DOHH2 (cell line): ENCODE measurements around the gene LRCH1.

Source experiments
- H3F3A ChIP-seq: fragments of 200-600 bp; sonication (generic), shearing (Covaris generic); 2 replicates; pipeline ENCODE4 v1.6.0; 2016; ENCODE audit warnings: antibody characterized with exemption, mild to moderate bottlenecking; ENCODE audit not compliant: control insufficient read depth, insufficient read depth
- H3K27ac ChIP-seq: fragments of 200-600 bp; sonication (generic); 2 replicates; pipeline ENCODE4 v1.5.1; 2014; ENCODE audit warnings: low read depth, mild to moderate bottlenecking, low read length, moderate library complexity
- H3K27me3 ChIP-seq: fragments of 200-600 bp; sonication (generic); 2 replicates; pipeline ENCODE4 v1.6.1; 2014; ENCODE audit warnings: mild to moderate bottlenecking, low read length, mixed read lengths; ENCODE audit not compliant: control insufficient read depth
- H3K36me3 ChIP-seq: fragments of 200-600 bp; sonication (generic); 2 replicates; pipeline ENCODE4 v1.6.1; 2014; ENCODE audit warnings: mild to moderate bottlenecking, low read length, moderate library complexity, mixed read lengths; ENCODE audit not compliant: control insufficient read depth
- H3K4me1 ChIP-seq: fragments of 200-600 bp; sonication (generic); 2 replicates; pipeline ENCODE4 v1.6.1; 2014; ENCODE audit warnings: mild to moderate bottlenecking, low read length, mixed read lengths; ENCODE audit not compliant: control insufficient read depth
- H3K4me2 ChIP-seq: fragments of 200-600 bp; sonication (generic); 2 replicates; pipeline ENCODE4 v1.6.0; 2014; ENCODE audit warnings: mild to moderate bottlenecking, low read length, moderate library complexity
- H3K4me3 ChIP-seq: fragments of 200-600 bp; sonication (generic); 2 replicates; pipeline ENCODE4 v1.5.1; 2014; ENCODE audit warnings: mild to moderate bottlenecking, low read length, mixed read lengths
- H3K79me2 ChIP-seq: fragments of 200-600 bp; sonication (generic); 2 replicates; pipeline ENCODE4 v1.6.1; 2014; ENCODE audit warnings: mild to moderate bottlenecking, low read length, mixed read lengths; ENCODE audit not compliant: control insufficient read depth
- H3K9me2 ChIP-seq: fragments of 200-600 bp; sonication (generic); replicated peaks from 2 replicates; pipeline ENCODE4 v1.6.1; 2014; ENCODE audit warnings: mild to moderate bottlenecking, low read length, mixed read lengths; ENCODE audit not compliant: control insufficient read depth
- H3K9me3 ChIP-seq: fragments of 200-600 bp; sonication (generic); 2 replicates; pipeline ENCODE4 v1.6.1; 2014; ENCODE audit warnings: antibody characterized with exemption, low read length, mixed read lengths; ENCODE audit not compliant: control insufficient read depth, insufficient read depth
- H4K20me1 ChIP-seq: fragments of 200-600 bp; sonication (generic); 2 replicates; pipeline ENCODE4 v1.6.0; 2014; ENCODE audit warnings: low read depth, mild to moderate bottlenecking, antibody characterized with exemption, low read length, moderate library complexity; ENCODE audit not compliant: control insufficient read depth, insufficient read depth
- EZH2phosphoT487 ChIP-seq: fragments of 200-600 bp; sonication (generic); IDR thresholded peaks from 2 replicates; pipeline ENCODE4 v1.6.1; 2017; ENCODE audit warnings: borderline replicate concordance, mild to moderate bottlenecking, antibody characterized with exemption, low read length, moderate library complexity, mixed read lengths
- TF ChIP-seq, protein P1 (sequence below): fragments of 200-600 bp; sonication (generic); IDR thresholded peaks from one replicate; pipeline ENCODE4 v1.5.1; 2014; ENCODE audit warnings: antibody characterized with exemption, mild to moderate bottlenecking, low read depth, low read length; ENCODE audit not compliant: poor library complexity, severe bottlenecking

LRCH1 gene

DNA sequence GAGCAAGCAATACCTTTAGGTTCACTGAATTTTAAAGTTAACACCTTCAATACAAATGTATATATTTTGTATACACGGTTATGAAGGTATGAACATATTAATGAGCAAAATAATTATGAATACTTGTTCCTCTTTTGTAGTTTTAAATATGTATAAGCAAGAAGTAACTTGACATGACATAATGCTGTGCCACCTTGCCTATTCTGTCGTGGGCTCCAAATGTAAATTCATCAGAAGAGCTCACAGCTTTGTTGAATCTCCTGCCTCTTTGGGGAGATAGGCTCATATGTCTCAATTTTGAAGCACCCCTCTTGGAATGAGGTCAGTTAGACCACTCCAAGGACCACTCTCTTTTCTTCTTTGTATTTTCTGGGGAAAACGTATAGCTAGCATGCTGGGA is 59.3 kb downstream of the LRCH1 start:
- H3K79me2 ChIP-seq: peaks cover 89% of the 10 kb centered on the region
- TF ChIP-seq EZH2phosphoT487: no peak
- TF ChIP-seq, protein P1, sequence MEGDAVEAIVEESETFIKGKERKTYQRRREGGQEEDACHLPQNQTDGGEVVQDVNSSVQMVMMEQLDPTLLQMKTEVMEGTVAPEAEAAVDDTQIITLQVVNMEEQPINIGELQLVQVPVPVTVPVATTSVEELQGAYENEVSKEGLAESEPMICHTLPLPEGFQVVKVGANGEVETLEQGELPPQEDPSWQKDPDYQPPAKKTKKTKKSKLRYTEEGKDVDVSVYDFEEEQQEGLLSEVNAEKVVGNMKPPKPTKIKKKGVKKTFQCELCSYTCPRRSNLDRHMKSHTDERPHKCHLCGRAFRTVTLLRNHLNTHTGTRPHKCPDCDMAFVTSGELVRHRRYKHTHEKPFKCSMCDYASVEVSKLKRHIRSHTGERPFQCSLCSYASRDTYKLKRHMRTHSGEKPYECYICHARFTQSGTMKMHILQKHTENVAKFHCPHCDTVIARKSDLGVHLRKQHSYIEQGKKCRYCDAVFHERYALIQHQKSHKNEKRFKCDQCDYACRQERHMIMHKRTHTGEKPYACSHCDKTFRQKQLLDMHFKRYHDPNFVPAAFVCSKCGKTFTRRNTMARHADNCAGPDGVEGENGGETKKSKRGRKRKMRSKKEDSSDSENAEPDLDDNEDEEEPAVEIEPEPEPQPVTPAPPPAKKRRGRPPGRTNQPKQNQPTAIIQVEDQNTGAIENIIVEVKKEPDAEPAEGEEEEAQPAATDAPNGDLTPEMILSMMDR: no peak

DNA sequence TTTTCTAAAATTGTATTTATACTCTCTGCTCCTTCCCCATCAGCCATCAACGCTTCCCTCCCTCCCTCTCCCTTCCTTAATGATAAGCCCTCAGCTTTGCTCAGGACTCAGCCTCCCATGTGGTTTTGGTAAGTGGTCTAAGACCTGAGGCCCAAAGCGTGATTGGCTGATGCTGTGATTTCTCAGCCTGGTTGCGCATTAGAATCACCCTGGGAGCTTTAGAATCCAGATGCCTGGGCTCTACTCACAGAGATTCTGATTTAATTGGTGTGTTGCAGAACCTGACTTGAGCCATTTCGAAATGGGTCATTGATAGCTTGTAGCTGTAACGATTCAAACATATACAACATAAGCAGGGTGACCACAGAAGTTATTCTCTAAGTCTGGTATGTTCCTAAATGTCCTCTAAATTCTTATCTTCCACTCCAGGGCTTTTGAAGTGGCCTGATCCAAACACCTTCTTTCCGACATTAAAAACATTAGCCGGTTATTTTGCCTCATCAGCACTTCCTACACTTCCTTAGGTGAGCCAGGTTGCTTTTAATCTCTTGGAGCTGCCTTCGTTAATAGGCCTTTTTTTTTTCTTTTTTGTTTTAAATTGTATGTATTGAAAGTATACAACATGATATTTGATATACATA is 60.6 kb downstream of the LRCH1 start:
- no peaks in the 10 kb centered on the region for H3F3A ChIP-seq
- H4K20me1 ChIP-seq: peaks cover 11% of the 10 kb centered on the region; the same call in 1 of the 2 replicates
- H3K36me3 ChIP-seq: no peaks in the 10 kb centered on the region
- no peak overlapping the region for H3K4me2 ChIP-seq
- no peaks in the 10 kb centered on the region for H3K9me3 ChIP-seq
- TF ChIP-seq, protein P1: no peak
- no peak for TF ChIP-seq EZH2phosphoT487
- H3K79me2 ChIP-seq: peaks cover 90% of the 10 kb centered on the region
- H3K4me3 ChIP-seq: no peak overlapping the region
- peaks cover 54% of the 10 kb centered on the region for H3K4me1 ChIP-seq
- H3K9me2 ChIP-seq: no peaks in the 10 kb centered on the region
- H3K27ac ChIP-seq: no peak overlapping the region
- H3K27me3 ChIP-seq: no peaks in the 10 kb centered on the region

More for the DNA sequence above, 59.3 kb downstream of the LRCH1 start:
- Histone ChIP-seq H3K4me2 (peak overlapping the region; percentile 20), H3K9me3 (no peaks in the 10 kb centered on the region), H3K27ac (no peak overlapping the region), H3K4me3 (no peak overlapping the region), H3K36me3 (no peaks in the 10 kb centered on the region), H4K20me1 (peaks cover 9% of the 10 kb centered on the region; the same call in 1 of the 2 replicates), H3K27me3 (no peaks in the 10 kb centered on the region), H3K9me2 (no peaks in the 10 kb centered on the region), H3F3A (no peaks in the 10 kb centered on the region), H3K4me1 (peaks cover 54% of the 10 kb centered on the region)

DNA sequence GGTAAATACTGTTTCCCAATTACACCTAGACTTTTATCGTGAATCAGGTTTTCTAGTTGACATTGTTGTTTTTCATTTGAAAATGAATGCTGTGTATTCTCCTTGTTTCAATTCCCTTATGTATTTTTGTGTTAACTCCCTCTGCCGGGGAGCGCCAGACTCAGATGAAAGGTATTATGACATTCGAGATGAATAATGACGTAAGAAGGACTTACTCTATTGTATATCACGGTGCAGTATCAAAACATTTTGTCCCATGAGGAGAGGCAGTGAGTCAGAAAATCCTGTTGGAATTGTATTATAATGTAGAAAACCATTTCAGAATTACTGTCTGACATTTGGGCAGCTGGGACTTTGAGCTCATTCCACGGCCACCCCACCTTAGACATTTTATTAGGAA is 61.6 kb downstream of the LRCH1 start:
- peaks cover 54% of the 10 kb centered on the region for H3K4me1 ChIP-seq

More for the DNA sequence above, 61.6 kb downstream of the LRCH1 start:
- peaks cover 90% of the 10 kb centered on the region for H3K79me2 ChIP-seq
- no peak for TF ChIP-seq EZH2phosphoT487
- TF ChIP-seq, protein P1: no peak
- no peak overlapping the region for H3K4me2 ChIP-seq
- H3K4me3 ChIP-seq: no peak overlapping the region
- no peak overlapping the region for H3K27ac ChIP-seq
- no peaks in the 10 kb centered on the region for H3K27me3 ChIP-seq
- H3K36me3 ChIP-seq: no peaks in the 10 kb centered on the region
- no peaks in the 10 kb centered on the region for H3F3A ChIP-seq
- H3K9me3 ChIP-seq: no peaks in the 10 kb centered on the region
- H3K9me2 ChIP-seq: no peaks in the 10 kb centered on the region
- H4K20me1 ChIP-seq: peaks cover 5% of the 10 kb centered on the region; the same call in 1 of the 2 replicates
